HG02642 (cell line): ENCODE results near the gene LRRC47.

ENCODE experiments used
- ATAC-seq: cut with Tn5 transposase; IDR thresholded peaks from one replicate; pipeline ENCODE4 v1.9.1; 2021; ENCODE audit warnings: mild to moderate bottlenecking; ENCODE audit not compliant: unreplicated experiment, poor library complexity

Gene LRRC47

GRCh38 chr1:3738943-3739342, 57.4 kb downstream of the LRRC47 start:
- no peak for ATAC-seq

DNA sequence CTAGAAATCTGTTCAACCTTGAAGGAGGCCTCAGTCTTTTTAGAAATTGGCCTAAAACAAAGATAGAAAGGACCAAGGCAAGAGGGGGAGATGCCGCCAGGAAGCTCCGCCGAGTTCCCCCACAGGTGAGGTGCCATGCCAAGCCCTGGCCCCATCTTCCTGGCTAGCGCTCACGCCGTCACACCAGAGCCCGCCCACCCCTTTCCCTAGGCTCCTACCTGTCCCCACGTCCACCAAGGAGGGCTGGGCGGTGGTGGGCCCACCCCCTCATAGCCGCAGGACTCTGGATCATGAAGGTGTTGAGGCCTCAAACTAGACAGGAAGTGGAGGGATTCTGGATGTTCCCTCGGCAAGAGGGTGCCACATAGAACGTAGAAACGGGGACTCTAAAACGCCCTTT, 59.6 kb downstream of the LRRC47 start:
- no peak for ATAC-seq

DNA sequence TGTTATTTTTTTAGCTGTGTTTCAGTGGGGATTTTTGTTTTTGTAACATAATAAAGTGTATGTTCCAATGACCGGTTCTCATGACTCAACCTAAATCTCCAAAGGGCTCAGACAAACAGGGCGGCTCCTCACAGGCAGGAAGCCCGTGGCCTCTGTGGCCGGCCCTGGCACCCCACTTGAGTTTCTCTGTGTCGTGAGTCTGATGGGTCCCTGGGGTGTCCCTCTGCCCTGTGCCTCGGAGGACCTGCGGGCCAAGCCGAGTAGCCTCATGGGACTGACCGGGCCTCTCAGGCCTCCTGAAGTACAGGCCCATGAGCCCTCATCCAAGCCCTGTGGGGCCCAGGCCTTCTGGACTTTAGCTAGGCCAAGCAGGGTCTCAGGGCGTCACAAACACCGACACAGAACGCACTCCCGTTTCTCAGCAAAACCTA, 60.2 kb downstream of the LRRC47 start:
- no peak for ATAC-seq

DNA sequence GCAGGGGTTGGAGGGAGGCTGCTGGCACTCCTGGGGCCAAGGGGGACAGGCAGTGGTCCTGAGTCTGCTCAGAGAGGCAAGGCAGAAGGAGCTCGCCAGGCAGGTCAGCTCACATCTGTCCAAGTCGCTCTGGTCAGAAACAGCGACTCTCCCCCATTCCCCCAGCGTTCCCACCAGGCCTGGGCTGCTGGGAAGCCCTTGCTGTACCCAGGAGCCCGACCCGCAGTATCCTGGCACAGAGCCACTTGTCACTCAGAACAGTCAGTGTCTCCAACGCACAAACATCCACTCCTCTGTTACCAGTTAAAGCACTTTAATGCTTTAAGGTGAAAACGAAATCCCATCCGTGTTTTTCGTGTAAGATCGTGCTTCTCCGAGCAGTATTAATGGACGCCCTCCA, 60.6 kb downstream of the LRRC47 start:
- ATAC-seq: no peak

DNA sequence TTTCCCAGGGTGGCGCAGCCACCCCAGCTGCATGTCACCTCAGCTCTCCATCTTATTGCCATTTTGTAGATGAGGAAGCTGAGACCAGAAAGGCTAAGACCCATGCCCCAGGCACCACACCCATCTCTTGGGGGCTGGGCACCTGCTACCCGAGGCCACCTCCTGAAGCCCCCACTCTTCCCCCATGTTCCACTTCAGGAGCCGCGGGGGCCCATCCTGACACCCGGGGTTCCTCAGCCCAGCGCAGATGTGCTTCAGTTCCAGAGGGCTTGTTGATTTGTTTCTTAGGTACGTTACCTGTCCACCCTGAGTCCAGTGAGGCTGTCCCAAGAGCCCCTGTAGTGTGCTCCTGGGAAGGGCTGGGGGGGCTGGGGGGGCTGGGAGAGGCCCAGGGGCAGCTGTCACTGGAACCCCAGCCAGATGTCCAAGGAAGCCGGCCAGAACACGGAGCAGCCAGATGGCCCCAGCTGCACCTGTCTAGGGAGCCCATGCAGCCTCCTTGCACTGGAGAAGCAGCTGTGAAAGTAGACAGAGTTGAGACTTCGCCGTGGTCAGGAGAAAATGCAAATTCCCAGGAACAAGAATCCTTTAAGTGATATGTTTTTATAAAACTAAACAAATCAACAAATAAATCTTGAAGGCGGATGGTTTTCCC, 61.1 kb downstream of the LRRC47 start:
- ATAC-seq: no peak

- no peak for ATAC-seq
Observed at GRCh38 chr1:3734602-3735001, 61.7 kb downstream of the LRRC47 start.

DNA sequence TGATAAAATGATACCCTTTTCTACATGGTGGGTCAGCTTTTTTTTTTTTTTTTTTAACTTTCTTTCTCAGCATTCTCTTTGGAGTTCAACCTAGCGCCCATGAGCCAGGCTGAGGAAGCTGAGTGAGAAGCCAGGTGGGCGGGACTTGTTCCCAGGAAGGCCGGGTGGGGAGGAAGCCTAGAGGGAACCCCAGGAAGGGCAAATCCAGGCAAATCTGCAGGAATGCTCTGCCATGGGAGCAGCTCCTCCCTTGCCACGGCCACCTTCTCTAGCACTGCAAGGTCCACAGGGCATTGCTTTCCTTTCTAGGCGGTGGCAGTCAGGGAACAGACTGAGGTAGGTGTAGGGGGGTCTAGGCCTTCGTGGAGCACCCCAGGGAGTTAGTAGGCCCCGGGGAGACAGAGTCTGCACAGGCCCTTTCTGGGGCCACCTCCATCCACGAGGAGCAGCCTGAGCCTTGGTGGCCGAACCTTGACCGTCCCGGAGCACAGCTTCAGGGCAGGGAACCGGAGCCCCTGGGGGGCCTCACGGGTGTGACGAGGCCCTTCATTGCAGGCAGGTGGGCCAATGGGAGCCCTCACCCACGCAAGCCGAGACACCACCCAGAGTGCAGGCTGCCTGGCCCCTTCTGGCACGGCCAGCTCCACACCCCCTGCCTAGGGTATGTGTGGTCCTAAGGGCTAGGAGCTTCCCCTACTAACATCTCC, 62.3 kb downstream of the LRRC47 start:
- ATAC-seq: no peak

DNA sequence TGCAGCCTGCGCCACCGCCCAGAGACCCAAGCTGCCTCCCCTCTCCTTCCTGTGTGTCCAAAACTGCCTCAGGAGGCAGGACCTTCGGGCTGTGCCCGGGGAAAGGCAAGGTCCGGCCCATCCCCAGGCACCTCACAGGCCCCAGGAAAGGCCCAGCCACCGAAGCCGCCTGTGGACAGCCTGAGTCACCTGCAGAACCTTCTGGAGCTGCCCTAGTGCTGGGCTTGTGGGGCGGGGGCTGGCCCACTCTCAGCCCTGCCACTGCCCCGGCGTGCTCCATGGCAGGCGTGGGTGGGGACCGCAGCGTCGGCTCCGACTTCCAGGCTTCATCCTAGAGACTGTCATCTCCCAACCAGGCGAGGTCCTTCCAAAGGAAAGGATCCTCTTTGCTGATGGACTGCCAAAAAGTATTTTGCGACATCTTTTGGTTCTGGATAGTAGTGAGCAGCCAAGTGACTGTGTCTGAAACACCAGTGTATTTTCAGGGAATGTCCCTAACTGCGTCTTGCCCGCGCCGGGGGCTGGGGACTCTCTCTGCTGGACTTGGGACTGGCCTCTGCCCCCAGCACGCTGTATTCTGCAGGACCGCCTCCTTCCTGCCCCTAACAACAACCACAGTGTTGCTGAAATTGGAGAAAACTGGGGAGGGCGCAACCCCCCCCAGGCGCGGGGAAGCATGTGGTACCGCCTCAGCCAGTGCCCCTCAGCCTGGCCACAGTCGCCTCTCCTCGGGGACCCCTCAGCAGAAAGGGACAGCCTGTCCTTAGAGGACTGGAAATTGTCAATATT, 63.0 kb downstream of the LRRC47 start:
- ATAC-seq: no peak

- ATAC-seq: no peak
Observed at GRCh38 chr1:3732434-3733093, 63.7 kb downstream of the LRRC47 start.

DNA sequence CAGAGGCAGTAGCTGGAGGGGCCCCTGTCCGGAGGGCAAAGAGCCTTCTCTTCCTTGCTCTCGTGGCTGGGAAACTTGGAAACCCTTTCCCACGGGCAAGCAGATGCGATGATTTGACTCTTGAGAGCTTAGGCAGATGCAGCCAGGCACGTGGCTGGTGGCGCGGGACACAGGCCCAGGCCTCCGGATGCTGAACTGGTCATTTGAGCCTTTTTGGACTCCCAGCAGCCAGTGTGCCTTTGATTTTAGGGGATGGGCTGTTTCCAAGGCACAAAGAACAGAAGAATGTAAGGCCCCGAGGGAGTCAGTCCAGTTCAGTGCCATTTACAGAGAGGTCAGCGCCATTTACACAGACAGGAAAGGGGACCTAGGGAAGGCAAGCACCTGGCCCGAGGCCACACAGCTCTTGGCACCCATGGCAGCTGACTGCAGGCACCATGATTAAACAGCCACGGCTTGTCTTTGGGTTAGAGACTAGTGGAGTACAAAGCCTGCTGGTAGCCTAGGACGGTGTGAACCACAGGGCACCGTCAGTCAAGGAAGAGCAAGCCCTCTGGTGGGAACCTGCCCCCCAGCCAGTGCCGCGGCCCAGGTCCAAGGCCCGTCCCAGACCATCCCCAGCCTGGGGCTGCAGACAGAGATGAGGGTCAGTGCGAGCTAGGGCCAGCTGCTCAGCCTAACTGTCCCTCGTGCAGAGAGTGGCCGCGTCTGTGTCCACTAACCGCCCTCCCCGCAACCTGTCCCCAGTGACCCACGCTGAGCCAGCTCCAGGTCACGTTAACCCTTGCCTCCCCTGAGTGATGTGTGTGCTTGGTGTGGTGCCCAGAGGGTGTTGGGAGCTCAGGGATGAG, 64.5 kb downstream of the LRRC47 start:
- ATAC-seq: no peak

GRCh38 chr1:3730543-3731247, 65.6 kb downstream of the LRRC47 start:
- ATAC-seq: no peak

DNA sequence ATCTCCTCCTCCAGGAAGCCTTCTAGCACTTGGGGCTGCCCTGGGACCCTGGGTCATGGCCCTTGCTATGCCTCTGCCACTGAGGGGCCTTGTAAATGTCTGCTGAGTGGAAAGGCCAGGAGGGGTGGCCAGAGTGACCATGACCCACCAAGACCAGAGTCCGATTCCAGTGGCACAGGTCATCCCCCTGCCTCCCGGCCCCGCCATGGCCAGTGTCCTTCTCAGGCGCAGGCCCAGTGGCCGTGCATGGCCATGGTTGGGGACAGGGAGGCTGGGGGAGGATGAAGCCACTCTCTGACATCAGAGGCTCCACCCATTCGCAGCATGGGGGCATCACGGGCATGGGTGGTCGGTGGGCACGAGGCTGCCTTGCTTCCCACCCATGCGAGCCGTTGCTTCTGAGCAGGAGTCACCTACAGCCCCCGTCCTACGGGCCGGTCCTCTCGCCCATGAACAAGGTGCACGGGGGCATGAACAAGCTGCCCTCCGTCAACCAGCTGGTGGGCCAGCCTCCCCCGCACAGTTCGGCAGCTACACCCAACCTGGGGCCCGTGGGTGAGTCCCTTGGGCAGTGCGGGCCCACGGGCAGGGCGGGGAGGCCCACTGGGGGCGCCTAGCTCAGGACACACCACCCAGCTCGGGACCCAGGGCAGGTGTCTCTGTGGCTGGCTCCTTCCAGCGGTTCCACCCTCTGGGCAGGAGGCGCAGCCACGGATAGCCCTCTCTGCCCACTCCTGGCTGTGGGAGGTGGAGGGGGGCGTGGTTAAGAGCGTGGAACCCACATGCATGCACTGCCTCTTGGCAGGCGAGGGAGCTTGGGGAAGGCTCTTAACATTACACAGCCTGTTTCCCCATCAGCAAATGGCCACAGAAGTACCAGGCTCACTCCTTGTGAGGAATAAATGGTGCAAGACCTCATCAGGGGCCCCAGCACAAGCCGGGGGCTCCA, 66.4 kb downstream of the LRRC47 start:
- ATAC-seq: no peak
